ENCODE measurements around the gene PSG3. TPM values are rescaled to one million over a fixed set of nuclear protein-coding genes. Genes with fewer than 3 reads are reported as not detected.

The PSG3 gene
- 0.07 to 0.15 TPM (median 0.08 TPM) in 5 replicates for total RNA-seq (2022; extraction: Qiagen RNA extraction)

DNA sequence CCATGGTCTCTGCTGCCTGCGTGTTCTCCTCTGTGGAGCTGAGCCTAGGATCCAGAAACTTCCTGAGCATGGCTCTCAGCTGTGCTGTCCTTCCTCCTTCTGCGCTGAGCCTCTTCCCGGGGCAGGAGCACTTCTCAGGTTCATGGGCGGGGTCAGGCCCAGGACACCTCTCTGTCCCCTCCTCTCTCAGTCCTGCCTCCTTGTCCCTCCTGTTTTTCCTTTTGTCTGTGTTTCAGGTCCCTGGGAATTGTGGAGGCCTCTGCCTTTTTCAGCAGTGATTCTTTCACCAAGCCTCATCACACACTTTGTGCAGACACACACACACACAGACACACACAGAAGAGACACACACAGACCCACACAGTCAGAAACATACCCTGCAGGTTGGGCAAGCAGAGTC, at the start of gene PSG3:
Gene PSG3 (minus strand): TSS at position 101 of the 400 bp plus-strand sequence. CDS start 97 bp downstream, at position 4.

Other genes starting within 250 kb of the PSG3 start
- 1.1 to 2.7 TPM (median 2.2 TPM) in 5 replicates for gene CEACAM1, start 212.0 kb downstream of the PSG3 start, total RNA-seq (2022; extraction: Qiagen RNA extraction)
- not detected in 5 replicates for gene CEACAM8, start 145.6 kb downstream of the PSG3 start, total RNA-seq (2022; extraction: Qiagen RNA extraction)
- 0.06 to 0.21 TPM (median 0.20 TPM) in 5 replicates for gene PSG8, start 25.2 kb upstream of the PSG3 start, total RNA-seq (2022; extraction: Qiagen RNA extraction)
- 0.08 to 0.45 TPM (median 0.23 TPM) in 5 replicates for gene PSG1, start 139.2 kb upstream of the PSG3 start, total RNA-seq (2022; extraction: Qiagen RNA extraction)
- not detected in 5 replicates for gene PSG6, start 177.4 kb upstream of the PSG3 start, total RNA-seq (2022; extraction: Qiagen RNA extraction)
- 0.04 to 0.11 TPM (median 0.06 TPM) in 5 replicates for gene PSG7, start 196.7 kb upstream of the PSG3 start, total RNA-seq (2022; extraction: Qiagen RNA extraction)

All from A549 treated with dexamethasone at 1 μM for 4 hours (cell line).